Small intestine (tissue), 7 donors: ENCODE results near the gene KRT76. TPM values are rescaled to one million over a fixed set of nuclear protein-coding genes. Genes with fewer than 3 reads are reported as not detected.

Experiments used
- DNase-seq, 2 donors: peaks; one replicate each; pipeline versions ENCODE4 v3.0.0 to v3.0.0-alpha.2; 2013
- FAIRE-seq: peaks from 2 replicates; lab custom pipeline; 2012; peaks lifted over from hg19 to GRCh38; lab: Jason Lieb, UNC
- H3K27ac ChIP-seq, 3 donors: one replicate each; pipeline ENCODE4 v1.5.1; 2013; ENCODE audit warnings: low read length in 2 of 3, mild to moderate bottlenecking in 2 of 3, control low read depth in 1 of 3, inconsistent platforms in 1 of 3, low read depth in 1 of 3, moderate library complexity in 1 of 3
- H3K27me3 ChIP-seq, 3 donors: one replicate each; pipeline ENCODE4 v1.6.1; 2013; ENCODE audit warnings: low read length in 3 of 3, inconsistent platforms in 1 of 3; ENCODE audit not compliant: control insufficient read depth in 3 of 3, insufficient read depth in 3 of 3
- H3K36me3 ChIP-seq, 3 donors: one replicate each; pipeline ENCODE4 v1.6.1; 2013; ENCODE audit warnings: low read length in 3 of 3, inconsistent platforms in 1 of 3, low read depth in 1 of 3, mild to moderate bottlenecking in 1 of 3, moderate library complexity in 1 of 3; ENCODE audit not compliant: control insufficient read depth in 3 of 3, insufficient read depth in 2 of 3
- H3K4me1 ChIP-seq, 3 donors: one replicate each; pipeline ENCODE4 v1.6.1; 2013; ENCODE audit warnings: low read length in 2 of 3, inconsistent platforms in 1 of 3, low read depth in 1 of 3, mild to moderate bottlenecking in 1 of 3, moderate library complexity in 1 of 3; ENCODE audit not compliant: control insufficient read depth in 3 of 3, insufficient read depth in 2 of 3
- H3K4me3 ChIP-seq, 3 donors: one replicate each; pipeline ENCODE4 v1.5.1; 2013; ENCODE audit warnings: low read length in 3 of 3, control low read depth in 1 of 3, inconsistent platforms in 1 of 3, low read depth in 1 of 3, mild to moderate bottlenecking in 1 of 3, moderate library complexity in 1 of 3
- H3K9me3 ChIP-seq, 2 donors: one replicate each; pipeline ENCODE4 v1.6.1; 2013; ENCODE audit warnings: low read depth in 1 of 2, low read length in 1 of 2; ENCODE audit not compliant: control insufficient read depth in 2 of 2, insufficient read depth in 1 of 2
- WGBS, 3 donors: extraction: QIAGEN DNeasy Blood & Tissue Kit; methylation state at CpG; one replicate each; pipeline ENCODE4 v1.1.7; 2013; 5-methylcytosine and 5-hydroxymethylcytosine counted together
- polyA plus RNA-seq, 4 donors: library from polyadenylated mRNA; stranded (reverse) in 3 of 4; unstranded in 1 of 4; fragments of 200-250 nt in 3 of 4; fragments of 120-200 nt in 1 of 4; gene quantifications; one replicate each; pipeline versions ENCODE4 v1.2.1 to v1.2.3, GENCODE V29; 2013
- donor health status: healthy with polysubstance abuse.
- donor health status: control.
- donor health status: control.
- donor health status: Bipolar disorder and iron deficiency.
- donor health status: healthy.

The KRT76 gene
- polyA plus RNA-seq, 4 donors: not detected

GRCh38 chr12:52726451-52726850 is 50.7 kb downstream of the KRT76 start:
- Histone ChIP-seq H3K36me3 (no peaks in the 10 kb centered on the region), H3K9me3 (no peaks in the 10 kb centered on the region)
- no peak for FAIRE-seq

GRCh38 chr12:52724384-52724783 is 52.8 kb downstream of the KRT76 start:
- Histone ChIP-seq H3K27me3 (peaks cover 0 to 14% (median 0%) of the 10 kb centered on the region in 3 donors), H3K9me3 (no peaks in the 10 kb centered on the region), H3K36me3 (no peaks in the 10 kb centered on the region), H3K4me1 (no peaks in the 10 kb centered on the region), H3K4me3 (no peak overlapping the region), H3K27ac (no peak overlapping the region)
- no peak for DNase-seq
- 79 to 88% (median 82%) methylated on average over 3 of the region's 3 CpGs for WGBS, 3 donors
- FAIRE-seq: no peak

More at GRCh38 chr12:52726451-52726850, 50.7 kb downstream of the KRT76 start:
- no peak for DNase-seq
- 49 to 71% (median 65%) methylated on average over 2 of the region's 2 CpGs for WGBS, 3 donors
- Histone ChIP-seq H3K4me1 (no peaks in the 10 kb centered on the region), H3K4me3 (no peak overlapping the region), H3K27me3 (peaks cover 0 to 11% (median under 1%) of the 10 kb centered on the region in 3 donors), H3K27ac (no peak overlapping the region)

GRCh38 chr12:52722680-52723079 is 54.5 kb downstream of the KRT76 start:
- no peaks in the 10 kb centered on the region for H3K4me1 ChIP-seq
- DNase-seq: no peak
- no peak for FAIRE-seq
- no peaks in the 10 kb centered on the region for H3K9me3 ChIP-seq
- H3K27me3 ChIP-seq: peaks cover 0 to 19% (median 0%) of the 10 kb centered on the region in 3 donors
- 43 to 63% (median 51%) methylated on average over 2 of the region's 2 CpGs for WGBS, 3 donors
- no peak overlapping the region for H3K27ac ChIP-seq
- no peak overlapping the region for H3K4me3 ChIP-seq
- H3K36me3 ChIP-seq: no peaks in the 10 kb centered on the region

DNA sequence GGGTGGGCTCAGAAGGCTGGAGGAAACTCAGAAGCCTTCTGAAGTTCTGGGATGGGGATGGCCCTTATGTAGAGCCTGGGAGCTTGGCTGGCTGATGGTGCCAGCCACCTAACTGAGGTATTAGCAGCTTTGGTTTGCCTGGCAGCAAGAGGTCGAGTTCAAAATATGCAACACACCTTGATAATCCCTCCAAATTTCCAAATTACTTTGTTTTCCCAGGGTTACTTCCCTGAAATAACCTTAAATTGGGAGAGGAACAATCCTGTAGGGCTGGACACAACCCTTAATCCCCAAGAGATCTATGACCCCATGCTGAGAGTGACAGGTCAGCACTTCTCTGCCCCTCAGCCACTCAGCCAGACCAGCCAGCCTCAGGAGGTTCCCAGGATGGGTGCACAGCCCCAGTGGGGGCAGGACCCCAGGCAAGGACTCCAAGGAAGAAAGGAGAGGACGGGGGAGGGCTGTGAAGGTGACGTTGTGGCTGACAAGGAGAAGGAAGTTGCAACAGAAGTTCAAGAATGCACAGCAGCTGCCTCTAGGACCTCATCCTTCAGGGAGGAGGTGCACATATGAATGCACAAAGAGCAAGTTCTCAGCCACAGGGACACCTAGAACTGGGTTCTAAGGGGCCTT is 55.2 kb downstream of the KRT76 start:
- Histone ChIP-seq H3K4me1 (no peaks in the 10 kb centered on the region), H3K27ac (no peak overlapping the region), H3K36me3 (no peaks in the 10 kb centered on the region), H3K4me3 (no peak overlapping the region), H3K9me3 (no peaks in the 10 kb centered on the region), H3K27me3 (peaks cover 0 to 19% (median 0%) of the 10 kb centered on the region in 3 donors)
- 48 to 59% (median 52%) methylated on average over 3 of the region's 3 CpGs for WGBS, 3 donors
- FAIRE-seq (no peak), DNase-seq (no peak)

- H3K36me3 ChIP-seq: no peaks in the 10 kb centered on the region
- peaks cover 0 to 23% (median under 1%) of the 10 kb centered on the region in 3 donors for H3K27me3 ChIP-seq
- DNase-seq (no peak), FAIRE-seq (no peak)
- no peak overlapping the region for H3K4me3 ChIP-seq
- no peaks in the 10 kb centered on the region for H3K4me1 ChIP-seq
- 82 to 86% (median 84%) methylated on average over 8 of the region's 8 CpGs for WGBS, 3 donors
- H3K27ac ChIP-seq: no peak overlapping the region
- H3K9me3 ChIP-seq: no peaks in the 10 kb centered on the region
Measured at GRCh38 chr12:52720365-52720886, 56.7 kb downstream of the KRT76 start.

Other genes with a start within 250 kb of the KRT76 start
- not detected for gene KRT71, start 224.2 kb downstream of the KRT76 start, polyA plus RNA-seq
- gene KRT74, start 203.5 kb downstream of the KRT76 start, polyA plus RNA-seq: under 1 TPM in 1 of 4 donors, not detected in 3; 0.27 TPM
- 10 to 100 TPM in 1 of 4 donors, 1 to 10 TPM in 2, not detected in 1; 3.2 to 24.6 (median 9.8) TPM for gene KRT72, start 175.9 kb downstream of the KRT76 start, polyA plus RNA-seq
- 1 to 10 TPM in 2 of 4 donors, under 1 TPM in 1, not detected in 1; 0.84 to 2.2 (median 1.4) TPM for gene KRT73, start 158.8 kb downstream of the KRT76 start, polyA plus RNA-seq
- gene KRT2, start 125.1 kb downstream of the KRT76 start, polyA plus RNA-seq: 1 to 10 TPM in 3 of 4 donors, not detected in 1; 1.1 to 2.2 (median 1.1) TPM
- gene KRT1, start 96.9 kb downstream of the KRT76 start, polyA plus RNA-seq: under 1 TPM in 1 of 4 donors, not detected in 3; 0.50 TPM
- under 1 TPM in 2 of 4 donors, not detected in 2; 0.01 to 0.86 TPM for gene KRT77, start 73.8 kb downstream of the KRT76 start, polyA plus RNA-seq
- gene KRT3, start 18.8 kb upstream of the KRT76 start, polyA plus RNA-seq: not detected
- 10 to 100 TPM in 1 of 4 donors, 1 to 10 TPM in 2, under 1 TPM in 1; 0.04 to 12.3 (median 4.4) TPM for gene KRT4, start 36.8 kb upstream of the KRT76 start, polyA plus RNA-seq
- under 1 TPM in 1 of 4 donors, not detected in 3; 0.31 TPM for gene KRT79, start 57.0 kb upstream of the KRT76 start, polyA plus RNA-seq
- 1 to 10 TPM in 1 of 4 donors, under 1 TPM in 2, not detected in 1; 0.30 to 1.8 (median 0.54) TPM for gene KRT78, start 71.6 kb upstream of the KRT76 start, polyA plus RNA-seq
- 1,000 to 10,000 TPM; 1,795 to 3,002 (median 2,423) TPM for gene KRT8, start 127.7 kb upstream of the KRT76 start, polyA plus RNA-seq
- gene KRT18, start 171.8 kb upstream of the KRT76 start, polyA plus RNA-seq: 1,000 to 10,000 TPM in 1 of 4 donors, 100 to 1,000 TPM in 3; 484 to 1,243 (median 612) TPM
- gene EIF4B, start 229.1 kb upstream of the KRT76 start, polyA plus RNA-seq: 100 to 1,000 TPM; 160 to 422 (median 206) TPM